Liver (tissue), 9 donors: Measurements from ENCODE around the gene LMOD3. TPM values are rescaled to one million over a fixed set of nuclear protein-coding genes. Genes with fewer than 3 reads are reported as not detected.

Experiments used
- DNase-seq: peaks from one replicate; pipeline ENCODE4 v3.0.0-alpha.2; 2017; ENCODE audit warnings: low spot score
- H3K27ac ChIP-seq, 2 donors: one replicate each; pipeline ENCODE4 v1.7.0; 2013; ENCODE audit warnings: inconsistent platforms in 2 of 2, low read length in 2 of 2, control low read depth in 1 of 2, low read depth in 1 of 2, mild to moderate bottlenecking in 1 of 2
- H3K27me3 ChIP-seq, 4 donors: one replicate each; pipeline versions ENCODE4 v1.6.1 to v1.7.0; 2013; ENCODE audit warnings: low read length in 3 of 4, inconsistent platforms in 1 of 4, mild to moderate bottlenecking in 1 of 4, moderate library complexity in 1 of 4; ENCODE audit not compliant: control insufficient read depth in 4 of 4, insufficient read depth in 4 of 4
- H3K36me3 ChIP-seq, 4 donors: one replicate each; pipeline versions ENCODE4 v1.6.1 to v1.7.0; 2013; ENCODE audit warnings: low read length in 3 of 4, mild to moderate bottlenecking in 3 of 4, low read depth in 1 of 4, moderate library complexity in 1 of 4; ENCODE audit not compliant: control insufficient read depth in 4 of 4, insufficient read depth in 3 of 4
- H3K4me1 ChIP-seq, 4 donors: one replicate each; pipeline versions ENCODE4 v1.6.1 to v1.7.0; 2013; ENCODE audit warnings: low read length in 3 of 4, mild to moderate bottlenecking in 3 of 4, moderate library complexity in 1 of 4; ENCODE audit not compliant: control insufficient read depth in 4 of 4, insufficient read depth in 4 of 4
- H3K4me3 ChIP-seq, 3 donors: one replicate each; pipeline versions ENCODE4 v1.6.1 to v1.7.0; 2013; ENCODE audit warnings: low read length in 3 of 3, control low read depth in 1 of 3, low read depth in 1 of 3, mild to moderate bottlenecking in 1 of 3
- H3K9ac ChIP-seq, 2 donors: one replicate each; pipeline ENCODE4 v1.7.0; 2013; ENCODE audit warnings: low read length in 2 of 2, mild to moderate bottlenecking in 2 of 2, moderate library complexity in 2 of 2, control low read depth in 1 of 2, low read depth in 1 of 2
- H3K9me3 ChIP-seq, 4 donors: one replicate each; pipeline versions ENCODE4 v1.6.1 to v1.7.0; 2013; ENCODE audit warnings: low read length in 3 of 4; ENCODE audit not compliant: control insufficient read depth in 4 of 4
- EGR1 ChIP-seq, 2 donors: IDR thresholded peaks; 2 replicates each; pipeline ENCODE4 v1.6.1; 2016 to 2018; ENCODE audit warnings: antibody characterized with exemption in 2 of 2, low read depth in 2 of 2
- FOXA1 ChIP-seq: IDR thresholded peaks from 2 replicates; pipeline ENCODE4 v1.6.1; 2016; ENCODE audit warnings: antibody characterized with exemption
- FOXA2 ChIP-seq: IDR thresholded peaks from 2 replicates; pipeline ENCODE4 v1.6.1; 2016; ENCODE audit warnings: antibody characterized with exemption
- GABPA ChIP-seq, 2 donors: IDR thresholded peaks in 1 of 2; conservative IDR thresholded peaks in 1 of 2; 2 replicates each; pipeline ENCODE4 v1.6.1; 2016; ENCODE audit warnings: antibody characterized with exemption in 2 of 2, mild to moderate bottlenecking in 1 of 2, moderate library complexity in 1 of 2
- HNF4A ChIP-seq, 2 donors: conservative IDR thresholded peaks; 2 replicates each; pipeline ENCODE4 v1.6.1; 2016; ENCODE audit warnings: antibody characterized with exemption in 2 of 2, mild to moderate bottlenecking in 2 of 2
- HNF4G ChIP-seq: IDR thresholded peaks from 2 replicates; pipeline ENCODE4 v1.6.1; 2016; ENCODE audit warnings: antibody characterized with exemption
- JUND ChIP-seq, 2 donors: IDR thresholded peaks; 2 replicates each; pipeline ENCODE4 v1.6.1; 2016; ENCODE audit warnings: antibody characterized with exemption in 2 of 2
- NR2F2 ChIP-seq: IDR thresholded peaks from 2 replicates; pipeline ENCODE4 v1.6.1; 2016; ENCODE audit warnings: antibody characterized with exemption
- RAD21 ChIP-seq, 2 donors: IDR thresholded peaks; 2 replicates each; pipeline ENCODE4 v1.6.1; 2016; ENCODE audit warnings: antibody characterized with exemption in 2 of 2, mild to moderate bottlenecking in 2 of 2
- RXRA ChIP-seq, 2 donors: IDR thresholded peaks; 2 replicates each; pipeline ENCODE4 v1.6.1; 2017 to 2018; ENCODE audit warnings: antibody characterized with exemption in 2 of 2, mild to moderate bottlenecking in 1 of 2
- SP1 ChIP-seq: IDR thresholded peaks from 2 replicates; pipeline ENCODE4 v1.6.1; 2018; ENCODE audit warnings: antibody characterized with exemption, mild to moderate bottlenecking
- TAF1 ChIP-seq: conservative IDR thresholded peaks from 2 replicates; pipeline ENCODE4 v1.6.1; 2016; ENCODE audit warnings: antibody characterized with exemption, mild to moderate bottlenecking
- YY1 ChIP-seq: IDR thresholded peaks from 2 replicates; pipeline ENCODE4 v1.6.1; 2016; ENCODE audit warnings: antibody characterized with exemption, mild to moderate bottlenecking
- WGBS: extraction: QIAGEN DNeasy Blood & Tissue Kit; methylation state at CpG from one replicate; pipeline ENCODE4 v1.1.7; 2013; 5-methylcytosine and 5-hydroxymethylcytosine counted together
- polyA plus RNA-seq, 2 donors: library from polyadenylated mRNA; stranded (reverse) in 1 of 2; unstranded in 1 of 2; fragments of 200-250 nt in 1 of 2; fragments of >200 nt in 1 of 2; fragmentation: Nextera tagmentation in 1 of 2; extraction: Ambion mirVana in 1 of 2; gene quantifications; one replicate each; pipeline versions ENCODE4 v1.2.1 to v1.2.3, GENCODE V29; 2013 to 2015
- total RNA-seq, 2 donors: library from RNA; depleted of rRNA; stranded (reverse); fragments of >200 nt; gene quantifications; one replicate each; pipeline ENCODE4 v1.2.3, GENCODE V29; 2014
- TF ChIP-seq, protein P1 (sequence below): fragments of 150-350 bp; IDR thresholded peaks from 2 replicates; pipeline ENCODE4 v1.5.1; 2017; ENCODE audit warnings: improper control_type of control experiment, low read depth, low read length; ENCODE audit not compliant: missing input control
- TF ChIP-seq, protein P2 (sequence below): IDR thresholded peaks from 2 replicates; pipeline ENCODE4 v1.6.1; 2016; ENCODE audit warnings: antibody characterized with exemption
- TF ChIP-seq, protein P3 (sequence below): IDR thresholded peaks from 2 replicates; pipeline ENCODE4 v1.6.1; 2016; ENCODE audit warnings: antibody characterized with exemption
- TF ChIP-seq, protein P4 (sequence below): IDR thresholded peaks from 2 replicates; pipeline ENCODE4 v1.6.1; 2016; ENCODE audit warnings: antibody characterized with exemption, mild to moderate bottlenecking
- TF ChIP-seq, protein P5 (sequence below): IDR thresholded peaks from 2 replicates; pipeline ENCODE4 v1.6.1; 2016; ENCODE audit warnings: antibody characterized with exemption
- donor health status: healthy.
- donor health status: healthy.
- donor health status: healthy.
- donor health status: healthy.
- donor health status: healthy.

LMOD3 gene
- total and polyA plus RNA-seq, 4 donors = 0.02 to 0.04 TPM; not detected in 2

DNA sequence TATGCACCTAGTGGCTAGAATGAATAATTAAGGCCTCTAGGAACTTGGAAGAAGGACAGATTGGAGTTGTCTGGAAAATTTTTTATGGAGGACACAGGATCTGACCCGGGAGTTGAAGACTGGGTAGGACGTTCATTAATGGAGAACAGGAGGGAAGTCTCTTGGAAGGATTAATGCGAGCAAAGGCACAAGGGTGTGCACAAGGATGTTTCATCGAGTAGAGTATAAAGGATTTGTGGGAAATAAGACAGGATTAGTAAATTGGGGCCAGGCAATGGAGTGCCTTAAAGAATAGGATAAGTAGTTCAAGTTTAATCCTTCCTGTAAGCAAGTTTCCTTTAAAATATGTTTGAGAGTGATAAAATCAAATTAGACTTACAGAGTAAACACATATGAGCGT, 14.6 kb downstream of the LMOD3 start:
- no peak for TF ChIP-seq FOXA1
- TF ChIP-seq, protein P1, sequence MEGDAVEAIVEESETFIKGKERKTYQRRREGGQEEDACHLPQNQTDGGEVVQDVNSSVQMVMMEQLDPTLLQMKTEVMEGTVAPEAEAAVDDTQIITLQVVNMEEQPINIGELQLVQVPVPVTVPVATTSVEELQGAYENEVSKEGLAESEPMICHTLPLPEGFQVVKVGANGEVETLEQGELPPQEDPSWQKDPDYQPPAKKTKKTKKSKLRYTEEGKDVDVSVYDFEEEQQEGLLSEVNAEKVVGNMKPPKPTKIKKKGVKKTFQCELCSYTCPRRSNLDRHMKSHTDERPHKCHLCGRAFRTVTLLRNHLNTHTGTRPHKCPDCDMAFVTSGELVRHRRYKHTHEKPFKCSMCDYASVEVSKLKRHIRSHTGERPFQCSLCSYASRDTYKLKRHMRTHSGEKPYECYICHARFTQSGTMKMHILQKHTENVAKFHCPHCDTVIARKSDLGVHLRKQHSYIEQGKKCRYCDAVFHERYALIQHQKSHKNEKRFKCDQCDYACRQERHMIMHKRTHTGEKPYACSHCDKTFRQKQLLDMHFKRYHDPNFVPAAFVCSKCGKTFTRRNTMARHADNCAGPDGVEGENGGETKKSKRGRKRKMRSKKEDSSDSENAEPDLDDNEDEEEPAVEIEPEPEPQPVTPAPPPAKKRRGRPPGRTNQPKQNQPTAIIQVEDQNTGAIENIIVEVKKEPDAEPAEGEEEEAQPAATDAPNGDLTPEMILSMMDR = no peak
- no peak for TF ChIP-seq RAD21 (IDR thresholded peaks at IDR 0.05)
- no peak for TF ChIP-seq RXRA (IDR thresholded peaks at IDR 0.05)
- TF ChIP-seq SP1 = no peak
- TF ChIP-seq YY1 = no peak
- no peak for TF ChIP-seq FOXA2
- no peak for TF ChIP-seq GABPA (IDR thresholded peaks at IDR 0.05 in 1 of 2, conservative IDR thresholded peaks at IDR 0.05 in 1 of 2)
- TF ChIP-seq JUND (IDR thresholded peaks at IDR 0.05) = no peak
- TF ChIP-seq HNF4G = no peak
- no peak for TF ChIP-seq TAF1
- TF ChIP-seq, protein P2, sequence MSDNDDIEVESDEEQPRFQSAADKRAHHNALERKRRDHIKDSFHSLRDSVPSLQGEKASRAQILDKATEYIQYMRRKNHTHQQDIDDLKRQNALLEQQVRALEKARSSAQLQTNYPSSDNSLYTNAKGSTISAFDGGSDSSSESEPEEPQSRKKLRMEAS = no peak
- TF ChIP-seq, protein P3, sequence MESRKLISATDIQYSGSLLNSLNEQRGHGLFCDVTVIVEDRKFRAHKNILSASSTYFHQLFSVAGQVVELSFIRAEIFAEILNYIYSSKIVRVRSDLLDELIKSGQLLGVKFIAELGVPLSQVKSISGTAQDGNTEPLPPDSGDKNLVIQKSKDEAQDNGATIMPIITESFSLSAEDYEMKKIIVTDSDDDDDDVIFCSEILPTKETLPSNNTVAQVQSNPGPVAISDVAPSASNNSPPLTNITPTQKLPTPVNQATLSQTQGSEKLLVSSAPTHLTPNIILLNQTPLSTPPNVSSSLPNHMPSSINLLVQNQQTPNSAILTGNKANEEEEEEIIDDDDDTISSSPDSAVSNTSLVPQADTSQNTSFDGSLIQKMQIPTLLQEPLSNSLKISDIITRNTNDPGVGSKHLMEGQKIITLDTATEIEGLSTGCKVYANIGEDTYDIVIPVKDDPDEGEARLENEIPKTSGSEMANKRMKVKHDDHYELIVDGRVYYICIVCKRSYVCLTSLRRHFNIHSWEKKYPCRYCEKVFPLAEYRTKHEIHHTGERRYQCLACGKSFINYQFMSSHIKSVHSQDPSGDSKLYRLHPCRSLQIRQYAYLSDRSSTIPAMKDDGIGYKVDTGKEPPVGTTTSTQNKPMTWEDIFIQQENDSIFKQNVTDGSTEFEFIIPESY = no peak
- TF ChIP-seq EGR1 (IDR thresholded peaks at IDR 0.05; ENCODE audit: low read depth in 2 of 2) = no peak
- TF ChIP-seq HNF4A (conservative IDR thresholded peaks at IDR 0.05) = no peak
- TF ChIP-seq NR2F2 = no peak
- TF ChIP-seq, protein P4, sequence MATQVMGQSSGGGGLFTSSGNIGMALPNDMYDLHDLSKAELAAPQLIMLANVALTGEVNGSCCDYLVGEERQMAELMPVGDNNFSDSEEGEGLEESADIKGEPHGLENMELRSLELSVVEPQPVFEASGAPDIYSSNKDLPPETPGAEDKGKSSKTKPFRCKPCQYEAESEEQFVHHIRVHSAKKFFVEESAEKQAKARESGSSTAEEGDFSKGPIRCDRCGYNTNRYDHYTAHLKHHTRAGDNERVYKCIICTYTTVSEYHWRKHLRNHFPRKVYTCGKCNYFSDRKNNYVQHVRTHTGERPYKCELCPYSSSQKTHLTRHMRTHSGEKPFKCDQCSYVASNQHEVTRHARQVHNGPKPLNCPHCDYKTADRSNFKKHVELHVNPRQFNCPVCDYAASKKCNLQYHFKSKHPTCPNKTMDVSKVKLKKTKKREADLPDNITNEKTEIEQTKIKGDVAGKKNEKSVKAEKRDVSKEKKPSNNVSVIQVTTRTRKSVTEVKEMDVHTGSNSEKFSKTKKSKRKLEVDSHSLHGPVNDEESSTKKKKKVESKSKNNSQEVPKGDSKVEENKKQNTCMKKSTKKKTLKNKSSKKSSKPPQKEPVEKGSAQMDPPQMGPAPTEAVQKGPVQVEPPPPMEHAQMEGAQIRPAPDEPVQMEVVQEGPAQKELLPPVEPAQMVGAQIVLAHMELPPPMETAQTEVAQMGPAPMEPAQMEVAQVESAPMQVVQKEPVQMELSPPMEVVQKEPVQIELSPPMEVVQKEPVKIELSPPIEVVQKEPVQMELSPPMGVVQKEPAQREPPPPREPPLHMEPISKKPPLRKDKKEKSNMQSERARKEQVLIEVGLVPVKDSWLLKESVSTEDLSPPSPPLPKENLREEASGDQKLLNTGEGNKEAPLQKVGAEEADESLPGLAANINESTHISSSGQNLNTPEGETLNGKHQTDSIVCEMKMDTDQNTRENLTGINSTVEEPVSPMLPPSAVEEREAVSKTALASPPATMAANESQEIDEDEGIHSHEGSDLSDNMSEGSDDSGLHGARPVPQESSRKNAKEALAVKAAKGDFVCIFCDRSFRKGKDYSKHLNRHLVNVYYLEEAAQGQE = no peak
- TF ChIP-seq, protein P5, sequence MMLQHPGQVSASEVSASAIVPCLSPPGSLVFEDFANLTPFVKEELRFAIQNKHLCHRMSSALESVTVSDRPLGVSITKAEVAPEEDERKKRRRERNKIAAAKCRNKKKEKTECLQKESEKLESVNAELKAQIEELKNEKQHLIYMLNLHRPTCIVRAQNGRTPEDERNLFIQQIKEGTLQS = no peak
- Histone ChIP-seq H3K27ac (no peak overlapping the region), H3K9ac (no peak overlapping the region), H3K9me3 (no peaks in the 10 kb centered on the region), H3K27me3 (no peaks in the 10 kb centered on the region), H3K36me3 (peaks cover 0 to 17% (median 10%) of the 10 kb centered on the region in 4 donors), H3K4me1 (no peaks in the 10 kb centered on the region), H3K4me3 (no peak overlapping the region)
- no peak for DNase-seq
- 87% methylated on average over 5 of the region's 5 CpGs for WGBS
